Stomach (tissue), 4 donors: ENCODE results near the gene ZNF880.

Source experiments
- EP300 ChIP-seq: sonication (generic); formaldehyde crosslinking; IDR thresholded peaks from one replicate; pipeline ENCODE4 v1.6.1; 2017; ENCODE audit warnings: antibody characterized with exemption
- POLR2A ChIP-seq, 4 donors: fragments of 450-650 bp; IDR thresholded peaks; one replicate each; pipeline ENCODE4 v1.6.1; 2016; ENCODE audit warnings: antibody characterized with exemption in 4 of 4, control low read depth in 2 of 4, mild to moderate bottlenecking in 1 of 4, moderate library complexity in 1 of 4
- POLR2AphosphoS5 ChIP-seq, 3 donors: sonication (generic); formaldehyde crosslinking; IDR thresholded peaks; one replicate each; pipeline ENCODE4 v1.6.1; 2016; ENCODE audit warnings: antibody characterized with exemption in 3 of 3
- TF ChIP-seq, protein P1 (sequence below), 7 experiments: fragments of 450-650 bp in 4 of 7; fragments of 200-600 bp in 3 of 7; sonication (generic) in 3 of 7; IDR thresholded peaks; one replicate each; pipeline ENCODE4 v1.5.1; 2016 to 2019; ENCODE audit warnings: antibody characterized with exemption in 7 of 7, control low read depth in 2 of 7, mild to moderate bottlenecking in 1 of 7

DNA sequence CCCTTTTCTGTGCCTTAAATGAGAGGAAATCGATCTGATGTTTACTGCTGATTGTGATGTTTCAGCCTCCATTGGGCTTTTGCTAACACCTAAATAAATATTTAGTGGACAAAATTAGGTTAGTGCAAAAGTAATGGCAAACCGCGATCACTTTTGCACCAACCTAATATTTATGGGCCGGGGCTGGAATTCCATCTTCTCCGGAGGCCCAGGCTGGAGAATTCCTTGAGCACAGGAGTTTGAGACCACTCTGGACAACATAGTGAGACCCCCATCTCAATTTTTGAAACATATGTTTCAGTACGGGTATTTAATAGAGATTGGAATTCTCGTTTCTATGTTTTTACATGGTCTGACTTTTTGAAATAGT is 603 bp downstream of the ZNF880 start:
- TF ChIP-seq, protein P1, sequence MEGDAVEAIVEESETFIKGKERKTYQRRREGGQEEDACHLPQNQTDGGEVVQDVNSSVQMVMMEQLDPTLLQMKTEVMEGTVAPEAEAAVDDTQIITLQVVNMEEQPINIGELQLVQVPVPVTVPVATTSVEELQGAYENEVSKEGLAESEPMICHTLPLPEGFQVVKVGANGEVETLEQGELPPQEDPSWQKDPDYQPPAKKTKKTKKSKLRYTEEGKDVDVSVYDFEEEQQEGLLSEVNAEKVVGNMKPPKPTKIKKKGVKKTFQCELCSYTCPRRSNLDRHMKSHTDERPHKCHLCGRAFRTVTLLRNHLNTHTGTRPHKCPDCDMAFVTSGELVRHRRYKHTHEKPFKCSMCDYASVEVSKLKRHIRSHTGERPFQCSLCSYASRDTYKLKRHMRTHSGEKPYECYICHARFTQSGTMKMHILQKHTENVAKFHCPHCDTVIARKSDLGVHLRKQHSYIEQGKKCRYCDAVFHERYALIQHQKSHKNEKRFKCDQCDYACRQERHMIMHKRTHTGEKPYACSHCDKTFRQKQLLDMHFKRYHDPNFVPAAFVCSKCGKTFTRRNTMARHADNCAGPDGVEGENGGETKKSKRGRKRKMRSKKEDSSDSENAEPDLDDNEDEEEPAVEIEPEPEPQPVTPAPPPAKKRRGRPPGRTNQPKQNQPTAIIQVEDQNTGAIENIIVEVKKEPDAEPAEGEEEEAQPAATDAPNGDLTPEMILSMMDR (IDR thresholded peaks at IDR 0.05) = no peak
- TF ChIP-seq POLR2A (IDR thresholded peaks at IDR 0.05) = no peak
- no peak for TF ChIP-seq POLR2AphosphoS5 (IDR thresholded peaks at IDR 0.05)
- TF ChIP-seq EP300 = no peak
